Measurements from ENCODE around the gene FOXK2.

- TF ChIP-seq, protein P1, sequence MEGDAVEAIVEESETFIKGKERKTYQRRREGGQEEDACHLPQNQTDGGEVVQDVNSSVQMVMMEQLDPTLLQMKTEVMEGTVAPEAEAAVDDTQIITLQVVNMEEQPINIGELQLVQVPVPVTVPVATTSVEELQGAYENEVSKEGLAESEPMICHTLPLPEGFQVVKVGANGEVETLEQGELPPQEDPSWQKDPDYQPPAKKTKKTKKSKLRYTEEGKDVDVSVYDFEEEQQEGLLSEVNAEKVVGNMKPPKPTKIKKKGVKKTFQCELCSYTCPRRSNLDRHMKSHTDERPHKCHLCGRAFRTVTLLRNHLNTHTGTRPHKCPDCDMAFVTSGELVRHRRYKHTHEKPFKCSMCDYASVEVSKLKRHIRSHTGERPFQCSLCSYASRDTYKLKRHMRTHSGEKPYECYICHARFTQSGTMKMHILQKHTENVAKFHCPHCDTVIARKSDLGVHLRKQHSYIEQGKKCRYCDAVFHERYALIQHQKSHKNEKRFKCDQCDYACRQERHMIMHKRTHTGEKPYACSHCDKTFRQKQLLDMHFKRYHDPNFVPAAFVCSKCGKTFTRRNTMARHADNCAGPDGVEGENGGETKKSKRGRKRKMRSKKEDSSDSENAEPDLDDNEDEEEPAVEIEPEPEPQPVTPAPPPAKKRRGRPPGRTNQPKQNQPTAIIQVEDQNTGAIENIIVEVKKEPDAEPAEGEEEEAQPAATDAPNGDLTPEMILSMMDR (IDR thresholded peaks at IDR 0.05): peak in 1 of 3 donors; percentile 15
- TF ChIP-seq POLR2A (IDR thresholded peaks at IDR 0.05): no peak
These were observed 32.4 kb downstream of the FOXK2 start for GRCh38 chr17:82551779-82552457.
